GM12865 (cell line): ENCODE measurements around the gene MGAT1.

Experiments
- DNase-seq: peaks from one replicate; pipeline ENCODE4 v3.0.0; 2010; ENCODE audit warnings: low read depth
- H3K4me3 ChIP-seq: 2 replicates; pipeline ENCODE4 v1.5.1; 2011; ENCODE audit warnings: mild to moderate bottlenecking, low read depth, low read length, control low read depth
- CTCF ChIP-seq: IDR thresholded peaks from 2 replicates; pipeline ENCODE4 v1.5.1; 2011; ENCODE audit warnings: low read length, control low read depth, low read depth, inconsistent platforms; ENCODE audit not compliant: insufficient read depth; ENCODE audit errors: missing control alignments

The MGAT1 gene

GRCh38 chr5:180798193-180798592 lies 4.4 kb downstream of the MGAT1 start:
- no peak overlapping the region for H3K4me3 ChIP-seq
- TF ChIP-seq CTCF = no peak
- no peak for DNase-seq

- no peak for DNase-seq
- no peak for TF ChIP-seq CTCF
- no peak overlapping the region for H3K4me3 ChIP-seq
These were observed 5.1 kb downstream of the MGAT1 start for GRCh38 chr5:180797256-180798192.

GRCh38 chr5:180795771-180796313 lies 6.8 kb downstream of the MGAT1 start:
- TF ChIP-seq CTCF = no peak
- H3K4me3 ChIP-seq = no peak overlapping the region

GRCh38 chr5:180792965-180793287 lies 9.7 kb downstream of the MGAT1 start:
- no peak for TF ChIP-seq CTCF
- no peak overlapping the region for H3K4me3 ChIP-seq
- no peak for DNase-seq

More at GRCh38 chr5:180795771-180796313, 6.8 kb downstream of the MGAT1 start:
- no peak for DNase-seq

GRCh38 chr5:180792287-180792964 lies 10.2 kb downstream of the MGAT1 start:
- no peak for DNase-seq
- no peak overlapping the region for H3K4me3 ChIP-seq
- TF ChIP-seq CTCF = no peak

- no peak for DNase-seq
- TF ChIP-seq CTCF = no peak
- H3K4me3 ChIP-seq = no peak overlapping the region
These were observed 10.9 kb downstream of the MGAT1 start for GRCh38 chr5:180791611-180792213.
